Neural cell (in vitro differentiated cells): ENCODE data around the gene MEGF11.
A peak's percentile ranks its signal among the peaks of the same experiment; 100 is the strongest.

Source experiments
- CTCF ChIP-seq: fragments of 450-650 bp; IDR thresholded peaks from 2 replicates; pipeline ENCODE4 v1.5.1; 2014; ENCODE audit warnings: antibody characterized with exemption, mild to moderate bottlenecking, moderate library complexity; ENCODE audit not compliant: poor library complexity, severe bottlenecking
- EP300 ChIP-seq: fragments of 450-650 bp; conservative IDR thresholded peaks from 2 replicates; pipeline ENCODE4 v1.6.1; 2014; ENCODE audit warnings: antibody characterized with exemption, mild to moderate bottlenecking, moderate library complexity; ENCODE audit not compliant: poor library complexity, severe bottlenecking
- EZH2 ChIP-seq: fragments of 200-600, 300-800 bp; shearing (Covaris generic), sonication (generic); IDR thresholded peaks from 2 replicates; pipeline ENCODE4 v1.6.1; 2014; ENCODE audit warnings: antibody characterized with exemption, low read length, borderline replicate concordance, mild to moderate bottlenecking; ENCODE audit not compliant: insufficient read depth, poor library complexity, severe bottlenecking
- POLR2AphosphoS5 ChIP-seq: IDR thresholded peaks from 2 replicates; pipeline ENCODE4 v1.6.1; 2012
- RAD21 ChIP-seq: fragments of 450-650 bp; conservative IDR thresholded peaks from 2 replicates; pipeline ENCODE4 v1.6.1; 2014; ENCODE audit warnings: antibody characterized with exemption, mild to moderate bottlenecking, moderate library complexity
- REST ChIP-seq: IDR thresholded peaks from 2 replicates; pipeline ENCODE4 v1.6.1; 2012; ENCODE audit warnings: borderline replicate concordance
- SMC3 ChIP-seq: fragments of 450-650 bp; conservative IDR thresholded peaks from 2 replicates; pipeline ENCODE4 v1.6.1; 2014; ENCODE audit warnings: antibody characterized with exemption, mild to moderate bottlenecking, moderate library complexity; ENCODE audit not compliant: poor library complexity
- TAF1 ChIP-seq: IDR thresholded peaks from 2 replicates; pipeline ENCODE4 v1.6.1; 2012; ENCODE audit warnings: low read depth

- TF ChIP-seq EZH2 (no peak), CTCF (no peak), POLR2AphosphoS5 (peak; percentile 61), EP300 (no peak), TAF1 (no peak), RAD21 (no peak), REST (no peak), SMC3 (no peak)
Measured at GRCh38 chr15:65870889-65871533, 382.5 kb downstream of the MEGF11 start.
